Panc1 (cell line): Measurements from ENCODE around the gene NID1.

Experiments
- TF ChIP-seq, protein P1 (sequence below): fragments of 450-650 bp; IDR thresholded peaks from 2 replicates; pipeline ENCODE4 v1.5.1; 2017; ENCODE audit warnings: mild to moderate bottlenecking
- TF ChIP-seq, protein P2 (sequence below), 2 experiments: IDR thresholded peaks; 2 replicates each; pipeline ENCODE4 v1.6.1; 2011 to 2012; ENCODE audit warnings: low read depth in 2 of 2, control low read depth in 1 of 2, low read length in 1 of 2, mild to moderate bottlenecking in 1 of 2, moderate library complexity in 1 of 2; ENCODE audit not compliant: insufficient read depth in 1 of 2

DNA sequence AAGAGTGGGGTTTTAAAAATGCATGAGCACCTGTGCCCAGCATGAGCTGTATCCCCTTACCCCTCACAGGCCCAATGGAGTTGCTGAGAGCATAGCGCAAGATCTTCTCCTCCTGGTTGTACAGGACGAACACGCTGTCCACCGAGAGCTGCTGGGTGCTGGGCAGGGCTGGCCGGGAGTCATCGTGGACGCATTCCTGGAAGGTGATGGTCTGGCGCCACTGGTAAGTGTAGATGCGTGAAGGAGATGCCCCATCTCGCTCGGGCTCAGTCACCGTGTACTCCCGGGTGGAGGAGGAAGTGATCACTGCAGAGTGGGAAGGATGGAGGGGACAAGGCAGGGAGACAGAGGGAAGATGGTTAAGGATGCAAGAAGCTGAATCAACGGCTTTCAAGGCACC, 39.1 kb downstream of the NID1 start:
- TF ChIP-seq, protein P1, sequence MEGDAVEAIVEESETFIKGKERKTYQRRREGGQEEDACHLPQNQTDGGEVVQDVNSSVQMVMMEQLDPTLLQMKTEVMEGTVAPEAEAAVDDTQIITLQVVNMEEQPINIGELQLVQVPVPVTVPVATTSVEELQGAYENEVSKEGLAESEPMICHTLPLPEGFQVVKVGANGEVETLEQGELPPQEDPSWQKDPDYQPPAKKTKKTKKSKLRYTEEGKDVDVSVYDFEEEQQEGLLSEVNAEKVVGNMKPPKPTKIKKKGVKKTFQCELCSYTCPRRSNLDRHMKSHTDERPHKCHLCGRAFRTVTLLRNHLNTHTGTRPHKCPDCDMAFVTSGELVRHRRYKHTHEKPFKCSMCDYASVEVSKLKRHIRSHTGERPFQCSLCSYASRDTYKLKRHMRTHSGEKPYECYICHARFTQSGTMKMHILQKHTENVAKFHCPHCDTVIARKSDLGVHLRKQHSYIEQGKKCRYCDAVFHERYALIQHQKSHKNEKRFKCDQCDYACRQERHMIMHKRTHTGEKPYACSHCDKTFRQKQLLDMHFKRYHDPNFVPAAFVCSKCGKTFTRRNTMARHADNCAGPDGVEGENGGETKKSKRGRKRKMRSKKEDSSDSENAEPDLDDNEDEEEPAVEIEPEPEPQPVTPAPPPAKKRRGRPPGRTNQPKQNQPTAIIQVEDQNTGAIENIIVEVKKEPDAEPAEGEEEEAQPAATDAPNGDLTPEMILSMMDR, result no peak
- TF ChIP-seq, protein P2, sequence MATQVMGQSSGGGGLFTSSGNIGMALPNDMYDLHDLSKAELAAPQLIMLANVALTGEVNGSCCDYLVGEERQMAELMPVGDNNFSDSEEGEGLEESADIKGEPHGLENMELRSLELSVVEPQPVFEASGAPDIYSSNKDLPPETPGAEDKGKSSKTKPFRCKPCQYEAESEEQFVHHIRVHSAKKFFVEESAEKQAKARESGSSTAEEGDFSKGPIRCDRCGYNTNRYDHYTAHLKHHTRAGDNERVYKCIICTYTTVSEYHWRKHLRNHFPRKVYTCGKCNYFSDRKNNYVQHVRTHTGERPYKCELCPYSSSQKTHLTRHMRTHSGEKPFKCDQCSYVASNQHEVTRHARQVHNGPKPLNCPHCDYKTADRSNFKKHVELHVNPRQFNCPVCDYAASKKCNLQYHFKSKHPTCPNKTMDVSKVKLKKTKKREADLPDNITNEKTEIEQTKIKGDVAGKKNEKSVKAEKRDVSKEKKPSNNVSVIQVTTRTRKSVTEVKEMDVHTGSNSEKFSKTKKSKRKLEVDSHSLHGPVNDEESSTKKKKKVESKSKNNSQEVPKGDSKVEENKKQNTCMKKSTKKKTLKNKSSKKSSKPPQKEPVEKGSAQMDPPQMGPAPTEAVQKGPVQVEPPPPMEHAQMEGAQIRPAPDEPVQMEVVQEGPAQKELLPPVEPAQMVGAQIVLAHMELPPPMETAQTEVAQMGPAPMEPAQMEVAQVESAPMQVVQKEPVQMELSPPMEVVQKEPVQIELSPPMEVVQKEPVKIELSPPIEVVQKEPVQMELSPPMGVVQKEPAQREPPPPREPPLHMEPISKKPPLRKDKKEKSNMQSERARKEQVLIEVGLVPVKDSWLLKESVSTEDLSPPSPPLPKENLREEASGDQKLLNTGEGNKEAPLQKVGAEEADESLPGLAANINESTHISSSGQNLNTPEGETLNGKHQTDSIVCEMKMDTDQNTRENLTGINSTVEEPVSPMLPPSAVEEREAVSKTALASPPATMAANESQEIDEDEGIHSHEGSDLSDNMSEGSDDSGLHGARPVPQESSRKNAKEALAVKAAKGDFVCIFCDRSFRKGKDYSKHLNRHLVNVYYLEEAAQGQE (IDR thresholded peaks at IDR 0.05; ENCODE audit: insufficient read depth in 1 of 2, low read depth in 2 of 2, low read length in 1 of 2), result no peak
